ENCODE results near the gene TRRAP.

Gene TRRAP

GRCh38 chr7:98903246-98903645, 24.9 kb downstream of the TRRAP start:
- DNase-seq: no peak

GRCh38 chr7:98907570-98907969, 29.2 kb downstream of the TRRAP start:
- DNase-seq: no peak

- DNase-seq: no peak
Observed at GRCh38 chr7:98908585-98908984, 30.3 kb downstream of the TRRAP start.

GRCh38 chr7:98909487-98909886, 31.2 kb downstream of the TRRAP start:
- DNase-seq: no peak

- no peak for DNase-seq
Observed at GRCh38 chr7:98910427-98910826, 32.1 kb downstream of the TRRAP start.

GRCh38 chr7:98911916-98912315, 33.6 kb downstream of the TRRAP start:
- no peak for DNase-seq

GRCh38 chr7:98913026-98913425, 34.7 kb downstream of the TRRAP start:
- no peak for DNase-seq

GRCh38 chr7:98913612-98914011, 35.3 kb downstream of the TRRAP start:
- no peak for DNase-seq

- no peak for DNase-seq
Observed at GRCh38 chr7:98917331-98917730, 39.0 kb downstream of the TRRAP start.

- no peak for DNase-seq
Observed at GRCh38 chr7:98921608-98922372, 43.5 kb downstream of the TRRAP start.

- DNase-seq: no peak
Observed at GRCh38 chr7:98922392-98923187, 44.3 kb downstream of the TRRAP start.

- DNase-seq: no peak
Observed at GRCh38 chr7:98923512-98923911, 45.2 kb downstream of the TRRAP start.

- DNase-seq: no peak
Observed at GRCh38 chr7:98927125-98927524, 48.8 kb downstream of the TRRAP start.

GRCh38 chr7:98930464-98930863, 52.1 kb downstream of the TRRAP start:
- no peak for DNase-seq

- peak; percentile 19 for DNase-seq
Observed at GRCh38 chr7:98930921-98931320, 52.6 kb downstream of the TRRAP start.

GRCh38 chr7:98933321-98933720, 55.0 kb downstream of the TRRAP start:
- no peak for DNase-seq

GRCh38 chr7:98934267-98934666, 55.9 kb downstream of the TRRAP start:
- no peak for DNase-seq

- no peak for DNase-seq
Observed at GRCh38 chr7:98935811-98936210, 57.5 kb downstream of the TRRAP start.

- no peak for DNase-seq
Observed at GRCh38 chr7:98943336-98943735, 65.0 kb downstream of the TRRAP start.

- no peak for DNase-seq
Observed at GRCh38 chr7:98944386-98944785, 66.1 kb downstream of the TRRAP start.

GRCh38 chr7:98945852-98946251, 67.5 kb downstream of the TRRAP start:
- DNase-seq: no peak

GRCh38 chr7:98946389-98946788, 68.1 kb downstream of the TRRAP start:
- no peak for DNase-seq

GRCh38 chr7:98949336-98950044, 71.2 kb downstream of the TRRAP start:
- DNase-seq: no peak

- no peak for DNase-seq
Observed at GRCh38 chr7:98955992-98956391, 77.7 kb downstream of the TRRAP start.
